A549 (cell line): ENCODE data around the gene SSU72. TPM values are rescaled to one million over a fixed set of nuclear protein-coding genes. Genes with fewer than 3 reads are reported as not detected.

Experiments used
- ATAC-seq, 2 experiments: fragments of 200-7000 bp in 1 of 2; fragments of >200 bp in 1 of 2; cut with Nextera tagmentation in 1 of 2; cut with Tn5 transposase in 1 of 2; 3 replicates each; pipeline versions ENCODE4 v1.8.0 to v1.9.1; 2018 to 2020; ENCODE audit warnings: mild to moderate bottlenecking in 1 of 2, moderate library complexity in 1 of 2
- CTCF ChIA-PET: fragments of 300-600 bp; sonication (Branson Sonifier 250); formaldehyde crosslinking; extraction: SDS; loops from one replicate; lab custom pipeline; 2021; ENCODE audit warnings: antibody characterized with exemption, inconsistent platforms; lab: Yijun Ruan, JAX
- POLR2A ChIA-PET: fragments of 350-600 bp; formaldehyde crosslinking; extraction: SDS; loops from one replicate; lab custom pipeline; 2021; ENCODE audit warnings: antibody characterized with exemption, inconsistent platforms; lab: Yijun Ruan, JAX
- DNase-seq, 2 experiments: peaks; one replicate each; pipeline versions ENCODE4 v3.0.0 to v3.0.0-alpha.2; 2011 to 2016; ENCODE audit warnings: low read depth in 1 of 2, low spot score in 1 of 2
- FAIRE-seq: peaks from 2 replicates; lab custom pipeline; 2011; peaks lifted over from hg19 to GRCh38; lab: Jason Lieb, UNC
- H3K27ac ChIP-seq, 2 experiments: fragments of >200 bp; sonication (Bioruptor Twin); formaldehyde crosslinking; 3 replicates each; pipeline ENCODE4 v1.5.1; 2016 to 2017
- H3K4me1 ChIP-seq: fragments of >200 bp; sonication (Bioruptor Twin); formaldehyde crosslinking; 3 replicates; pipeline ENCODE4 v1.6.1; 2016
- H3K4me2 ChIP-seq: fragments of >200 bp; sonication (Bioruptor Twin); formaldehyde crosslinking; 3 replicates; pipeline ENCODE4 v1.6.1; 2016
- H3K4me3 ChIP-seq: fragments of >200 bp; sonication (Bioruptor Twin); formaldehyde crosslinking; 3 replicates; pipeline ENCODE4 v1.5.1; 2016
- H3K9me3 ChIP-seq: fragments of >200 bp; sonication (Bioruptor Twin); formaldehyde crosslinking; 3 replicates; pipeline ENCODE4 v1.6.1; 2016
- CBX2 ChIP-seq: fragments of 200-600 bp; sonication (generic); IDR thresholded peaks from 2 replicates; pipeline ENCODE4 v1.6.1; 2016; ENCODE audit warnings: low read depth, mild to moderate bottlenecking, borderline replicate concordance
- EHF ChIP-seq: fragments of 250-450 bp; sonication (Bioruptor Pico); IDR thresholded peaks from 2 replicates; pipeline ENCODE4 v1.5.0; 2020; ENCODE audit warnings: mild to moderate bottlenecking
- EHMT2 ChIP-seq: fragments of 200-600 bp; sonication (generic); IDR thresholded peaks from 2 replicates; pipeline ENCODE4 v1.6.1; 2016; ENCODE audit warnings: antibody characterized with exemption, low read depth, mild to moderate bottlenecking, moderate library complexity
- ESRRA ChIP-seq: fragments of 150-350 bp; IDR thresholded peaks from 2 replicates; pipeline ENCODE4 v1.6.1; 2014; ENCODE audit warnings: mild to moderate bottlenecking, low read length, borderline replicate concordance
- FOSL2 ChIP-seq, 2 experiments: fragments of 450-650 bp in 1 of 2; fragments of >200 bp in 1 of 2; sonication (Bioruptor Twin) in 1 of 2; formaldehyde crosslinking; IDR thresholded peaks; 2 replicates each; pipeline versions ENCODE4 v1.5.0 to v1.6.1; 2016 to 2020; ENCODE audit warnings: mild to moderate bottlenecking in 1 of 2, moderate library complexity in 1 of 2
- FOXS1 ChIP-seq: fragments of 250-450 bp; sonication (Bioruptor Pico); IDR thresholded peaks from 2 replicates; pipeline ENCODE4 v1.5.0; 2020; ENCODE audit warnings: mild to moderate bottlenecking, moderate library complexity
- GATA3 ChIP-seq: IDR thresholded peaks from 2 replicates; pipeline ENCODE4 v1.6.1; 2012; ENCODE audit warnings: borderline replicate concordance
- HEYL ChIP-seq: fragments of 250-450 bp; sonication (Bioruptor Pico); IDR thresholded peaks from 2 replicates; pipeline ENCODE4 v1.8.0; 2021; ENCODE audit warnings: mild to moderate bottlenecking, moderate library complexity
- HOXB5 ChIP-seq: fragments of 250-450 bp; sonication (Bioruptor Pico); IDR thresholded peaks from 2 replicates; pipeline ENCODE4 v1.5.0; 2020; ENCODE audit warnings: mild to moderate bottlenecking, moderate library complexity
- KDM5A ChIP-seq: fragments of 200-600 bp; sonication (generic); IDR thresholded peaks from 2 replicates; pipeline ENCODE4 v1.6.1; 2016; ENCODE audit warnings: antibody characterized with exemption, mild to moderate bottlenecking
- MAZ ChIP-seq: fragments of 150-350 bp; IDR thresholded peaks from 2 replicates; pipeline ENCODE4 v1.6.1; 2014; ENCODE audit warnings: antibody characterized with exemption, low read depth, low read length, borderline replicate concordance
- NFE2L2 ChIP-seq: fragments of 150-350 bp; conservative IDR thresholded peaks from 2 replicates; pipeline ENCODE4 v1.6.1; 2014; ENCODE audit warnings: low read length
- NPAS2 ChIP-seq: fragments of 250-450 bp; sonication (Bioruptor Pico); IDR thresholded peaks from 2 replicates; pipeline ENCODE4 v1.8.0; 2022; ENCODE audit warnings: mild to moderate bottlenecking, moderate library complexity, borderline replicate concordance
- NR3C1 ChIP-seq: fragments of >200 bp; sonication (Bioruptor Twin); formaldehyde crosslinking; IDR thresholded peaks from 3 replicates; pipeline ENCODE4 v1.6.1; 2017
- RARB ChIP-seq: fragments of 250-450 bp; sonication (Bioruptor Pico); IDR thresholded peaks from 2 replicates; pipeline ENCODE4 v1.8.0; 2021; ENCODE audit warnings: mild to moderate bottlenecking, moderate library complexity
- SMC3 ChIP-seq: fragments of >200 bp; sonication (Bioruptor Twin); formaldehyde crosslinking; IDR thresholded peaks from 3 replicates; pipeline ENCODE4 v1.6.1; 2018; ENCODE audit warnings: inconsistent platforms
- TFCP2L1 ChIP-seq: fragments of 250-450 bp; sonication (Bioruptor Pico); IDR thresholded peaks from 2 replicates; pipeline ENCODE4 v1.5.0; 2021; ENCODE audit warnings: mild to moderate bottlenecking
- ZC3H11A ChIP-seq: fragments of 450-650 bp; IDR thresholded peaks from 2 replicates; pipeline ENCODE4 v1.6.1; 2014; ENCODE audit warnings: antibody characterized with exemption, mild to moderate bottlenecking
- ZNF302 ChIP-seq: fragments of 250-450 bp; sonication (Bioruptor Pico); IDR thresholded peaks from 2 replicates; pipeline ENCODE4 v1.9.0; 2021; ENCODE audit warnings: inconsistent platforms, mild to moderate bottlenecking, moderate library complexity
- WGBS: methylation state at CpG from one replicate; pipeline ENCODE4 v1.1.6; 2017; ENCODE audit errors: missing lambda C conversion rate; 5-methylcytosine and 5-hydroxymethylcytosine counted together
- polyA plus RNA-seq, 4 experiments: library from polyadenylated mRNA; depleted of rRNA in 3 of 4; stranded (reverse); fragments of >200 nt; fragmentation: RNase III in 1 of 4; extraction: RNeasy Plus Mini Kit Qiagen cat#74134 plus additional on column Dnase treatment in 1 of 4; gene quantifications; 2 replicates in 3 of 4; 3 replicates in 1 of 4; pipeline ENCODE4 v1.2.3, GENCODE V29; 2011 to 2017
- TF ChIP-seq, protein P1 (sequence below): fragments of >200 bp; sonication (Bioruptor Twin); formaldehyde crosslinking; IDR thresholded peaks from 3 replicates; pipeline ENCODE4 v1.6.1; 2016
- TF ChIP-seq, protein P2 (sequence below): fragments of >200 bp; sonication (Bioruptor Twin); formaldehyde crosslinking; IDR thresholded peaks from 2 replicates; pipeline ENCODE4 v1.6.1; 2016
- TF ChIP-seq, protein P3 (sequence below): IDR thresholded peaks from 2 replicates; pipeline ENCODE4 v1.6.1; 2012; ENCODE audit warnings: low read depth, borderline replicate concordance

The SSU72 gene
- polyA plus RNA-seq, 2 of the 4 experiments (the other 2 are of a cell fraction) = 75.3 to 101 TPM

DNA sequence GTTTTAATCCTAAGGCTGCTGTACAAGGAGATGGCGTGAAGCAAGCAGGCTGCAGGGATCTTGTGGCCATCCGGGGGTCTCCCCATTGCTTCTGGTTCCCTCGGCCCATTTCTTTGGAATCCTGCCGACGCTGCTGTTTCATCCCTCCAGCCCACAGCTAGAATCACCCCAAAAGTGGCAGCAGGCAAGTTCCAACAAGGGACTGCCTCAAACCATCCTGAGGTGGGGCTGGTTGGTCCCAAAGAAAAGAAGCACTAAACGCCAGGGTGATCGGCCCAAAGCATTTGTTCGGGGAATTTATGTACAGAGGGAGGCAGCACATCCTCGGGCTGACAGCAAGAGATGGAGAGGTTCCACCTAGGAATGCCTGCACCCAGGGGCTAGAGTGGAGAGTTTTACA lies 36.1 kb upstream of the SSU72 start (continued):
- TF ChIP-seq GATA3 = no peak
- TF ChIP-seq, protein P1, sequence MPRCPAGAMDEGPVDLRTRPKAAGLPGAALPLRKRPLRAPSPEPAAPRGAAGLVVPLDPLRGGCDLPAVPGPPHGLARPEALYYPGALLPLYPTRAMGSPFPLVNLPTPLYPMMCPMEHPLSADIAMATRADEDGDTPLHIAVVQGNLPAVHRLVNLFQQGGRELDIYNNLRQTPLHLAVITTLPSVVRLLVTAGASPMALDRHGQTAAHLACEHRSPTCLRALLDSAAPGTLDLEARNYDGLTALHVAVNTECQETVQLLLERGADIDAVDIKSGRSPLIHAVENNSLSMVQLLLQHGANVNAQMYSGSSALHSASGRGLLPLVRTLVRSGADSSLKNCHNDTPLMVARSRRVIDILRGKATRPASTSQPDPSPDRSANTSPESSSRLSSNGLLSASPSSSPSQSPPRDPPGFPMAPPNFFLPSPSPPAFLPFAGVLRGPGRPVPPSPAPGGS = no peak
- no peak for TF ChIP-seq MAZ
- no peak for TF ChIP-seq EHF

DNA sequence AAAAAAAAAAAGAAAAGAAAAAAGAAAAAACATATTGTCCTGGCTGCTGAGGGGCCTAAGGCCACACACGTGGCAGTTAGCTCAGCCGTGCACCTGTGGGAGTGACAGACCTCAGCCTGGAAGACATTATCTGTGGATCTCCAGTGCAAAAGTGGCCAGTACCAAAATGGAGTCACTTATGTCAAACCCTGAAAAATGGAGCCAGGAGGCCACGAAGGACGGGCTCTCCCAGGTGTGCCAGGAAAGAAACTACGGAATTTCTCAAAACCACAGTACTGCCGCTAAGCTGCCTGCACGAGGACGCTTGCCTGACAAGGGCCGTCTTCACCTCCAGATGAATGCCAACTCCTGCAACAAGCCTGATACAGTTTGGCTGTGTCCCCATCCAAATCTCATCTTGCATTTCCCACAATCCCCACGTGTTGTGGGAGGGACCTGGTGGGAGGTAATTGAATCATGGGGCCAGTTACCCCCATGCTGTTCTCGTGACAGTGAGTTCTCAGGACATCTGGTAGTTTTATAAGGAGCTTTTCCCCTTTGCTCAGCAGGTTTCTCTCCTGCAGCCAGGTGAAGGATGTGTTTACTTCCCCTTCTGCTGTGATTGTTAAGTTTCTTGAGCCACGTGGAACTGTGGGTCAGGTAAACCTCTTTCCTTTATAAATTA lies 35.3 kb upstream of the SSU72 start:
- ATAC-seq (no peak), DNase-seq (no peak), FAIRE-seq (no peak)
- TF ChIP-seq ZC3H11A = no peak
- TF ChIP-seq TFCP2L1 (CRISPR knock-in tag) = no peak
- TF ChIP-seq FOXS1 (CRISPR knock-in tag) = no peak
- TF ChIP-seq KDM5A = no peak
- no peak for TF ChIP-seq ESRRA
- no peak for TF ChIP-seq NFE2L2
- TF ChIP-seq HEYL = no peak
- no peak for TF ChIP-seq NR3C1
- TF ChIP-seq, protein P2, sequence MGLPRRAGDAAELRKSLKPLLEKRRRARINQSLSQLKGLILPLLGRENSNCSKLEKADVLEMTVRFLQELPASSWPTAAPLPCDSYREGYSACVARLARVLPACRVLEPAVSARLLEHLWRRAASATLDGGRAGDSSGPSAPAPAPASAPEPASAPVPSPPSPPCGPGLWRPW = no peak
- TF ChIP-seq, protein P3, sequence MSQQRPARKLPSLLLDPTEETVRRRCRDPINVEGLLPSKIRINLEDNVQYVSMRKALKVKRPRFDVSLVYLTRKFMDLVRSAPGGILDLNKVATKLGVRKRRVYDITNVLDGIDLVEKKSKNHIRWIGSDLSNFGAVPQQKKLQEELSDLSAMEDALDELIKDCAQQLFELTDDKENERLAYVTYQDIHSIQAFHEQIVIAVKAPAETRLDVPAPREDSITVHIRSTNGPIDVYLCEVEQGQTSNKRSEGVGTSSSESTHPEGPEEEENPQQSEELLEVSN = no peak
- no peak for TF ChIP-seq SMC3
- Histone ChIP-seq H3K4me2 (no peak overlapping the region), H3K4me3 (no peak overlapping the region), H3K4me1 (peaks cover 11% of the 10 kb centered on the region), H3K9me3 (no peaks in the 10 kb centered on the region), H3K27ac (no peak overlapping the region)
- ChIA-PET CTCF (interaction anchor here (1.0 kb wide), 1 partner anchor 56 kb away, joined by 4 read pairs; no protein-coding TSS in a partner anchor), POLR2A (no interaction called here)
- 70% methylated on average over 12 of the region's 12 CpGs for WGBS

DNA sequence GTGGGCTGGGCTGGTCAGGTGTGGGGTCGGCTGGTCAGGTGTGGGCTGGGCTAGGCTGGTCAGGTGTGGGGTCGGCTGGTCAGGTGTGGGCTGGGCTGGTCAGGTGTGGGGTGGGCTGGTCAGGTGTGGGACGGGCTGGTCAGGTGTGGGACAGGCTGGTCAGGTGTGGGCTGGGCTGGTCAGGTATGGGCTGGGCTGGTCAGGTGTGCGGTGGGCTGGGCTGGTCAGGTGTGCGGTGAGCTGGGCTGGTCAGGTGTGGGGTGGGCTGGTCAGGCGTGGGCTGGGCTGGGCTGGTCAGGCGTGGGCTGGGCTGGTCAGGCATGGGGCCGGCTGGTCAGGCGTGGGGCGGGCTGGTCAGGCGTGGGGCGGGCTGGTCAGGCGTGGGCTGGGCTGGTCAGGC lies 31.6 kb upstream of the SSU72 start:
- Histone ChIP-seq H3K4me2 (no peak overlapping the region), H3K9me3 (no peaks in the 10 kb centered on the region), H3K4me3 (no peak overlapping the region), H3K27ac (no peak overlapping the region), H3K4me1 (no peaks in the 10 kb centered on the region)
- DNase-seq = no peak
- POLR2A ChIA-PET = no interaction called here
- TF ChIP-seq NPAS2 (no peak), FOSL2 (IDR thresholded peaks at IDR 0.05) (no peak), FOSL2 (CRISPR knock-in tag; IDR thresholded peaks at IDR 0.05) (no peak), RARB (no peak), ESRRA (no peak), HOXB5 (CRISPR knock-in tag) (no peak), CBX2 (no peak), EHMT2 (no peak), ZNF302 (CRISPR knock-in tag) (no peak)
- TF ChIP-seq, protein P2 = no peak
- TF ChIP-seq, protein P3 = no peak
- FAIRE-seq = no peak
- CTCF ChIA-PET = no interaction called here
- WGBS = 100% methylated on average over 1 of the region's 13 CpGs
- no peak for ATAC-seq
